ENCODE results near the gene PPM1J. TPM values are rescaled to one million over a fixed set of nuclear protein-coding genes. Genes with fewer than 3 reads are reported as not detected.
A peak's percentile ranks its signal among the peaks of the same experiment; 100 is the strongest.

The PPM1J gene
- total RNA-seq, 1 experiment from 2014 or later, result 19.3 TPM

DNA sequence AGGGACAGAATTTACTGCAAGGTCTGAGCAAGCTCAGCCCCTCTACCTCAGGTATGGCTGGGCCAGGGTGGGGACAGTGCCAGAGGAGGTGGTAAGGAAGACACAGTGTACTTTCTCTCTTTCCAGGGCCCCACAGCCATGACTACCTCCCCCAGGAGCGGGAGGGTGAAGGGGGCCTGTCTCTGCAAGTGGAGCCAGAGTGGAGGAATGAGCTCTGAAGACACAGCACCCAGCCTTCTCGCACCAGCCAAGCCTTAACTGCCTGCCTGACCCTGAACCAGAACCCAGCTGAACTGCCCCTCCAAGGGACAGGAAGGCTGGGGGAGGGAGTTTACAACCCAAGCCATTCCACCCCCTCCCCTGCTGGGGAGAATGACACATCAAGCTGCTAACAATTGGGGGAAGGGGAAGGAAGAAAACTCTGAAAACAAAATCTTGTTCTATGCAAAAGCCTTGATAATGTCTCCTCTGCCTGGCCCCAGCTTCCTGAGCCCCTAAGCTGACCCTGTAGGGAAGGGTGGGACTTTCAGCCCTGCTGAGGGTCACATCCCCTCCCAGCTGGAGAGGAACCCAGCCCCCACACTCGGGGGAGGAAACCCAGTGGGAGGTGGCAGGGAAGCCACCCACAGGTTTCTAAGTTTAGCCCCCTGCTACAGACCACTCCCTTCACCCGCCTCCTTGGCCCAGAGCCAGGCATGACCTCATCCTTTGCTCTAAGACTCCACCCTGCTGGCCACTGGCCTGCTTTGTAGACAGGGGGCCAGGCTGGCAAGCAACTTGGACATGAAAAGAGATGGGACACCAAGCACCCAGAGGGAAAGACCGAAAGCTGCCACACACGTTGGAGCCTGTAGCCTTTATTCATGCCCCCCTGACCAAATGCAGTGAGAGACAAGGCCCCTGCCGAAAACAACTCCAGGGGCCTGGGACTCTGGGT lies 14.6 kb downstream of the PPM1J start (continued):
- peak; percentile 81; the same call in 1 of the 2 replicates for TF ChIP-seq ETV6 (CRISPR knock-in tag; IDR thresholded peaks at IDR 0.05)
- peak; percentile 77 for TF ChIP-seq TEAD1 (CRISPR knock-in tag; IDR thresholded peaks at IDR 0.05)
- TF ChIP-seq CBFB (CRISPR knock-in tag; IDR thresholded peaks at IDR 0.05; ENCODE audit: low read depth), result no peak
- TF ChIP-seq NFYB (CRISPR knock-in tag; conservative IDR thresholded peaks at IDR 0.05; ENCODE audit: low read depth), result no peak
- TF ChIP-seq NR3C1 (CRISPR knock-in tag; conservative IDR thresholded peaks at IDR 0.05; ENCODE audit: low read depth), result no peak
- 0 out of 2 replicates have a peak, but pooled peaks have one; percentile 10 for TF ChIP-seq SMAD4 (CRISPR knock-in tag; IDR thresholded peaks at IDR 0.05)
- TF ChIP-seq ZNF423 (CRISPR knock-in tag; IDR thresholded peaks at IDR 0.05), result peak; percentile 94
- TF ChIP-seq JUN (CRISPR knock-in tag; IDR thresholded peaks at IDR 0.05), result peak; percentile 46; the same call in 1 of the 2 replicates
- peak; percentile 46; the same call in 1 of the 2 replicates for TF ChIP-seq SP1 (CRISPR knock-in tag; conservative IDR thresholded peaks at IDR 0.05)
- 0 out of 2 replicates have a peak, but pooled peaks have one; percentile 40 for TF ChIP-seq CREM (CRISPR knock-in tag; IDR thresholded peaks at IDR 0.05)

- peaks cover 69% of the 10 kb centered on the region for H3K4me1 Mint-ChIP-seq
- ChIA-PET POLR2A (interaction anchor here (1.3 to 1.9 kb wide), 2 partner anchors 25 to 28 kb away, joined by 4 to 5 read pairs; partner anchors contain the start of gene MOV10), CTCF (interaction anchor here (1.0 to 2.7 kb wide), 3 partner anchors 17 to 309 kb away, joined by 3 to 16 read pairs (median 13); partner anchors contain the start of gene MOV10)
- H3K27ac Mint-ChIP-seq, result no peak overlapping the region
- H3K4me3 Mint-ChIP-seq, result no peak overlapping the region
- DNase-seq (ENCODE audit: low spot score) (no peak), ATAC-seq (no peak)
- H3K27me3 Mint-ChIP-seq (ENCODE audit: low read depth), result peaks cover 31% of the 10 kb centered on the region
- no peaks in the 10 kb centered on the region for H3K9me3 Mint-ChIP-seq
- TF ChIP-seq, protein P1, sequence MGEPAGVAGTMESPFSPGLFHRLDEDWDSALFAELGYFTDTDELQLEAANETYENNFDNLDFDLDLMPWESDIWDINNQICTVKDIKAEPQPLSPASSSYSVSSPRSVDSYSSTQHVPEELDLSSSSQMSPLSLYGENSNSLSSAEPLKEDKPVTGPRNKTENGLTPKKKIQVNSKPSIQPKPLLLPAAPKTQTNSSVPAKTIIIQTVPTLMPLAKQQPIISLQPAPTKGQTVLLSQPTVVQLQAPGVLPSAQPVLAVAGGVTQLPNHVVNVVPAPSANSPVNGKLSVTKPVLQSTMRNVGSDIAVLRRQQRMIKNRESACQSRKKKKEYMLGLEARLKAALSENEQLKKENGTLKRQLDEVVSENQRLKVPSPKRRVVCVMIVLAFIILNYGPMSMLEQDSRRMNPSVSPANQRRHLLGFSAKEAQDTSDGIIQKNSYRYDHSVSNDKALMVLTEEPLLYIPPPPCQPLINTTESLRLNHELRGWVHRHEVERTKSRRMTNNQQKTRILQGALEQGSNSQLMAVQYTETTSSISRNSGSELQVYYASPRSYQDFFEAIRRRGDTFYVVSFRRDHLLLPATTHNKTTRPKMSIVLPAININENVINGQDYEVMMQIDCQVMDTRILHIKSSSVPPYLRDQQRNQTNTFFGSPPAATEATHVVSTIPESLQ (CRISPR knock-in tag; IDR thresholded peaks at IDR 0.05), result no peak
- TF ChIP-seq ATF3 (CRISPR knock-in tag; conservative IDR thresholded peaks at IDR 0.05), result no peak
- no peak for TF ChIP-seq SMAD4 (CRISPR knock-in tag; IDR thresholded peaks at IDR 0.05)
- TF ChIP-seq E2F4 (CRISPR knock-in tag; IDR thresholded peaks at IDR 0.05; ENCODE audit: borderline replicate concordance, low read depth), result no peak
- TF ChIP-seq USF2 (CRISPR knock-in tag; IDR thresholded peaks at IDR 0.05), result no peak
- no peak for TF ChIP-seq NFYB (CRISPR knock-in tag; conservative IDR thresholded peaks at IDR 0.05; ENCODE audit: low read depth)
- TF ChIP-seq ZNF671 (CRISPR knock-in tag; IDR thresholded peaks at IDR 0.05), result no peak
- TF ChIP-seq ZNF423 (CRISPR knock-in tag; IDR thresholded peaks at IDR 0.05), result no peak
- TF ChIP-seq FOXP4 (CRISPR knock-in tag; IDR thresholded peaks at IDR 0.05), result no peak
- no peak for TF ChIP-seq RORB (CRISPR knock-in tag; IDR thresholded peaks at IDR 0.05)
- TF ChIP-seq, protein P2, sequence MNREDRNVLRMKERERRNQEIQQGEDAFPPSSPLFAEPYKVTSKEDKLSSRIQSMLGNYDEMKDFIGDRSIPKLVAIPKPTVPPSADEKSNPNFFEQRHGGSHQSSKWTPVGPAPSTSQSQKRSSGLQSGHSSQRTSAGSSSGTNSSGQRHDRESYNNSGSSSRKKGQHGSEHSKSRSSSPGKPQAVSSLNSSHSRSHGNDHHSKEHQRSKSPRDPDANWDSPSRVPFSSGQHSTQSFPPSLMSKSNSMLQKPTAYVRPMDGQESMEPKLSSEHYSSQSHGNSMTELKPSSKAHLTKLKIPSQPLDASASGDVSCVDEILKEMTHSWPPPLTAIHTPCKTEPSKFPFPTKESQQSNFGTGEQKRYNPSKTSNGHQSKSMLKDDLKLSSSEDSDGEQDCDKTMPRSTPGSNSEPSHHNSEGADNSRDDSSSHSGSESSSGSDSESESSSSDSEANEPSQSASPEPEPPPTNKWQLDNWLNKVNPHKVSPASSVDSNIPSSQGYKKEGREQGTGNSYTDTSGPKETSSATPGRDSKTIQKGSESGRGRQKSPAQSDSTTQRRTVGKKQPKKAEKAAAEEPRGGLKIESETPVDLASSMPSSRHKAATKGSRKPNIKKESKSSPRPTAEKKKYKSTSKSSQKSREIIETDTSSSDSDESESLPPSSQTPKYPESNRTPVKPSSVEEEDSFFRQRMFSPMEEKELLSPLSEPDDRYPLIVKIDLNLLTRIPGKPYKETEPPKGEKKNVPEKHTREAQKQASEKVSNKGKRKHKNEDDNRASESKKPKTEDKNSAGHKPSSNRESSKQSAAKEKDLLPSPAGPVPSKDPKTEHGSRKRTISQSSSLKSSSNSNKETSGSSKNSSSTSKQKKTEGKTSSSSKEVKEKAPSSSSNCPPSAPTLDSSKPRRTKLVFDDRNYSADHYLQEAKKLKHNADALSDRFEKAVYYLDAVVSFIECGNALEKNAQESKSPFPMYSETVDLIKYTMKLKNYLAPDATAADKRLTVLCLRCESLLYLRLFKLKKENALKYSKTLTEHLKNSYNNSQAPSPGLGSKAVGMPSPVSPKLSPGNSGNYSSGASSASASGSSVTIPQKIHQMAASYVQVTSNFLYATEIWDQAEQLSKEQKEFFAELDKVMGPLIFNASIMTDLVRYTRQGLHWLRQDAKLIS (CRISPR knock-in tag; IDR thresholded peaks at IDR 0.05; ENCODE audit: borderline replicate concordance), result no peak
- no peak for TF ChIP-seq MYBL2 (CRISPR knock-in tag; IDR thresholded peaks at IDR 0.05)
- H3K36me3 Mint-ChIP-seq, result peaks cover 55% of the 10 kb centered on the region
Observed at GRCh38 chr1:112699425-112700144, 15.5 kb downstream of the PPM1J start.
